HFFc6 (cell line): Measurements from ENCODE around the gene MUC5B. TPM values are rescaled to one million over a fixed set of nuclear protein-coding genes. Genes with fewer than 3 reads are reported as not detected.

Experiments
- DNase-seq: peaks from one replicate; pipeline ENCODE4 v3.0.0-alpha.2; 2018
- H3K27ac Mint-ChIP-seq: 2 replicates; pipeline ENCODE4 v1.8.0; 2020; ENCODE audit warnings: mild to moderate bottlenecking, mixed read lengths
- H3K27me3 Mint-ChIP-seq: 2 replicates; pipeline ENCODE4 v1.8.0; 2021; ENCODE audit warnings: mild to moderate bottlenecking, moderate library complexity, mixed read lengths; ENCODE audit not compliant: insufficient read depth
- H3K36me3 Mint-ChIP-seq: 2 replicates; pipeline ENCODE4 v1.8.0; 2021; ENCODE audit warnings: low read depth, mixed read lengths
- H3K4me1 Mint-ChIP-seq: 2 replicates; pipeline ENCODE4 v1.8.0; 2020; ENCODE audit warnings: low read depth, mixed read lengths
- H3K4me3 Mint-ChIP-seq: 2 replicates; pipeline ENCODE4 v1.8.0; 2020; ENCODE audit warnings: mild to moderate bottlenecking, moderate library complexity, mixed read lengths
- H3K9me3 Mint-ChIP-seq: 2 replicates; pipeline ENCODE4 v1.8.0; 2020; ENCODE audit warnings: mild to moderate bottlenecking, mixed read lengths
- CTCF ChIP-seq: fragments of 200-600 bp; sonication (generic); IDR thresholded peaks from 2 replicates; pipeline ENCODE4 v1.5.0; 2021; ENCODE audit warnings: antibody characterized with exemption, mild to moderate bottlenecking
- total RNA-seq, 6 experiments: library from RNA; stranded (reverse); fragmentation: NEBNext Ultra II Directional; extraction: Animal tissue kit (Norgen Biotek cat#: 25700); gene quantifications; 2 replicates in 1 of 6; 3 replicates in 5 of 6; pipeline ENCODE4 v1.2.3, GENCODE V29; 2021

Gene MUC5B
- total RNA-seq, 6 experiments from 2014 or later = not detected

- peaks cover 16% of the 10 kb centered on the region for H3K9me3 Mint-ChIP-seq
- no peak overlapping the region for H3K4me3 Mint-ChIP-seq
- no peak overlapping the region for H3K27ac Mint-ChIP-seq
- peaks cover 2% of the 10 kb centered on the region; the same call in 1 of the 2 replicates for H3K27me3 Mint-ChIP-seq
- TF ChIP-seq CTCF = no peak
- no peak for DNase-seq
- H3K4me1 Mint-ChIP-seq = no peaks in the 10 kb centered on the region
- H3K36me3 Mint-ChIP-seq = no peaks in the 10 kb centered on the region
These were observed 33.6 kb downstream of the MUC5B start for GRCh38 chr11:1256257-1257045.

GRCh38 chr11:1257366-1257765 lies 34.5 kb downstream of the MUC5B start:
- Mint-ChIP-seq H3K4me3 (no peak overlapping the region), H3K27ac (no peak overlapping the region), H3K9me3 (peaks cover 7% of the 10 kb centered on the region), H3K27me3 (no peaks in the 10 kb centered on the region; the same call in 1 of the 2 replicates), H3K4me1 (no peaks in the 10 kb centered on the region), H3K36me3 (no peaks in the 10 kb centered on the region)
- TF ChIP-seq CTCF = no peak
- no peak for DNase-seq

GRCh38 chr11:1257916-1258315 lies 35.0 kb downstream of the MUC5B start:
- DNase-seq = no peak
- Mint-ChIP-seq H3K4me3 (no peak overlapping the region), H3K27ac (no peak overlapping the region), H3K9me3 (peaks cover 7% of the 10 kb centered on the region), H3K4me1 (no peaks in the 10 kb centered on the region), H3K36me3 (no peaks in the 10 kb centered on the region), H3K27me3 (no peaks in the 10 kb centered on the region; the same call in 1 of the 2 replicates)
- no peak for TF ChIP-seq CTCF

GRCh38 chr11:1258401-1259075 lies 35.7 kb downstream of the MUC5B start:
- no peak for TF ChIP-seq CTCF
- Mint-ChIP-seq H3K27ac (no peak overlapping the region), H3K27me3 (no peaks in the 10 kb centered on the region; the same call in 1 of the 2 replicates), H3K4me3 (no peak overlapping the region), H3K4me1 (no peaks in the 10 kb centered on the region), H3K9me3 (peaks cover 6% of the 10 kb centered on the region), H3K36me3 (no peaks in the 10 kb centered on the region)
- no peak for DNase-seq

GRCh38 chr11:1259076-1259461 lies 36.2 kb downstream of the MUC5B start:
- Mint-ChIP-seq H3K27me3 (no peaks in the 10 kb centered on the region; the same call in 1 of the 2 replicates), H3K27ac (no peak overlapping the region), H3K4me3 (no peak overlapping the region), H3K4me1 (peaks cover under 1% of the 10 kb centered on the region), H3K9me3 (peaks cover under 1% of the 10 kb centered on the region; the same call in 1 of the 2 replicates), H3K36me3 (no peaks in the 10 kb centered on the region)
- no peak for DNase-seq
- no peak for TF ChIP-seq CTCF
